HEK293T (cell line): ENCODE data around the gene GRK7.

Experiments used
- CTCF ChIA-PET: fragments of 350-600 bp; formaldehyde crosslinking; extraction: SDS; loops from one replicate; lab custom pipeline; 2021; ENCODE audit warnings: antibody characterized with exemption, inconsistent platforms; lab: Yijun Ruan, JAX
- POLR2A ChIA-PET: fragments of 350-600 bp; formaldehyde crosslinking; extraction: SDS; loops from one replicate; lab custom pipeline; 2020; ENCODE audit warnings: antibody characterized with exemption, inconsistent platforms; lab: Yijun Ruan, JAX
- DNase-seq: peaks from one replicate; pipeline ENCODE4 v3.0.0; 2012; ENCODE audit warnings: mixed read lengths; ENCODE audit errors: extremely low spot score
- ARNT ChIP-seq: fragments of 450-650 bp; IDR thresholded peaks from 2 replicates; pipeline ENCODE4 v1.6.1; 2017; ENCODE audit warnings: mild to moderate bottlenecking
- BHLHE40 ChIP-seq: fragments of 450-650 bp; IDR thresholded peaks from 2 replicates; pipeline ENCODE4 v1.6.1; 2016; ENCODE audit warnings: mild to moderate bottlenecking, moderate library complexity, borderline replicate concordance
- CTBP1 ChIP-seq: fragments of 450-650 bp; IDR thresholded peaks from 2 replicates; pipeline ENCODE4 v1.6.1; 2016; ENCODE audit warnings: borderline replicate concordance
- ELF4 ChIP-seq: fragments of 450-650 bp; IDR thresholded peaks from 2 replicates; pipeline ENCODE4 v1.6.1; 2017; ENCODE audit warnings: antibody characterized with exemption
- FOXA1 ChIP-seq: fragments of 450-650 bp; IDR thresholded peaks from 2 replicates; pipeline ENCODE4 v1.6.1; 2016; ENCODE audit warnings: mild to moderate bottlenecking
- FOXK2 ChIP-seq: fragments of 450-650 bp; IDR thresholded peaks from 2 replicates; pipeline ENCODE4 v1.6.1; 2016; ENCODE audit warnings: mild to moderate bottlenecking
- FOXM1 ChIP-seq: fragments of 450-650 bp; IDR thresholded peaks from 2 replicates; pipeline ENCODE4 v1.6.1; 2017; ENCODE audit warnings: mild to moderate bottlenecking, borderline replicate concordance
- HDGF ChIP-seq: fragments of 450-650 bp; IDR thresholded peaks from 2 replicates; pipeline ENCODE4 v1.6.1; 2017; ENCODE audit warnings: antibody characterized with exemption, borderline replicate concordance
- L3MBTL2 ChIP-seq: fragments of 450-650 bp; conservative IDR thresholded peaks from 2 replicates; pipeline ENCODE4 v1.6.1; 2016; ENCODE audit warnings: mild to moderate bottlenecking
- LEF1 ChIP-seq: fragments of 450-650 bp; IDR thresholded peaks from 2 replicates; pipeline ENCODE4 v1.6.1; 2017; ENCODE audit warnings: mild to moderate bottlenecking, borderline replicate concordance
- NFRKB ChIP-seq: fragments of 450-650 bp; IDR thresholded peaks from 2 replicates; pipeline ENCODE4 v1.6.1; 2016; ENCODE audit warnings: mild to moderate bottlenecking, moderate library complexity
- SP1 ChIP-seq: fragments of 450-650 bp; IDR thresholded peaks from 2 replicates; pipeline ENCODE4 v1.6.1; 2017
- SUZ12 ChIP-seq: fragments of 450-650 bp; IDR thresholded peaks from 2 replicates; pipeline ENCODE4 v1.6.1; 2016; ENCODE audit warnings: mild to moderate bottlenecking
- TARDBP ChIP-seq: fragments of 450-650 bp; IDR thresholded peaks from 2 replicates; pipeline ENCODE4 v1.6.1; 2016
- ZNF384 ChIP-seq: fragments of 450-650 bp; IDR thresholded peaks from 2 replicates; pipeline ENCODE4 v1.6.1; 2016
- TF ChIP-seq, protein P1 (sequence below): fragments of 450-650 bp; IDR thresholded peaks from 2 replicates; pipeline ENCODE4 v1.6.1; 2016

Gene GRK7, protein sequence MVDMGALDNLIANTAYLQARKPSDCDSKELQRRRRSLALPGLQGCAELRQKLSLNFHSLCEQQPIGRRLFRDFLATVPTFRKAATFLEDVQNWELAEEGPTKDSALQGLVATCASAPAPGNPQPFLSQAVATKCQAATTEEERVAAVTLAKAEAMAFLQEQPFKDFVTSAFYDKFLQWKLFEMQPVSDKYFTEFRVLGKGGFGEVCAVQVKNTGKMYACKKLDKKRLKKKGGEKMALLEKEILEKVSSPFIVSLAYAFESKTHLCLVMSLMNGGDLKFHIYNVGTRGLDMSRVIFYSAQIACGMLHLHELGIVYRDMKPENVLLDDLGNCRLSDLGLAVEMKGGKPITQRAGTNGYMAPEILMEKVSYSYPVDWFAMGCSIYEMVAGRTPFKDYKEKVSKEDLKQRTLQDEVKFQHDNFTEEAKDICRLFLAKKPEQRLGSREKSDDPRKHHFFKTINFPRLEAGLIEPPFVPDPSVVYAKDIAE (N-terminal part only)

DNA sequence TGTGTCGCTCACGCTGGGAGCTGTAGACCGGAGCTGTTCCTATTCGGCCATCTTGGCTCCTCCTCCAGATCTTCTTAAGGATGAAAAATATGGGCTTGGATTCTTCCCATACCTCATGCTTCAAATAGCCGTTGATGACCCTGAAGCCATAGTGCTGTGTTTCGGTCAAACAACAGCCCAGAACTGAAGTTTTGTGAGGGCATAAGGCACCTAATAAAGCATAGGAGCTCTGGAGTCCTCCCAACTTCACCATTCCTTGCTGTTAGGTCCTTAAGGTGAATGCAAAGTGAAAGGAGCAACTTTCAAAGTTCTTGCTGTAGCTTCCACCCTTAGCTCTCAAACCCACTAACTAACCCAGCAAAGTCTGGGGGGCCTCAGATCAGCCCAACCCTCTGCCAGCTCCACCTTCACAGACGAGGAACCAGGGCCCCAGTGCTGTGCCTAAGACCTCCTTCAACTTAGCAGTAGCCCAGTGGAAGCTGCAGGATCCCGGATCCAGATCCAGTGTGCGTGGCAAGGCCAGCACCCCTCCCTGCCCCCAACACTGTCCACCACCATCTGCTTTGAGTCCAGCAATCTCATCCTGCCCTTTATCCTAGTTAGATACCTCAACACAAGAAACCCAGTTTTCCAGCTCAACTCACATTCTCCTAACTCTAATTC lies at the start of gene GRK7:
Gene GRK7 (plus strand): TSS at position 321 of the 663 bp plus-strand sequence. CDS start 14,877 bp downstream, outside the sequence.
- TF ChIP-seq ARNT, result no peak
- TF ChIP-seq FOXM1, result no peak
- no peak for TF ChIP-seq LEF1
- TF ChIP-seq L3MBTL2, result no peak
- TF ChIP-seq, protein P1, sequence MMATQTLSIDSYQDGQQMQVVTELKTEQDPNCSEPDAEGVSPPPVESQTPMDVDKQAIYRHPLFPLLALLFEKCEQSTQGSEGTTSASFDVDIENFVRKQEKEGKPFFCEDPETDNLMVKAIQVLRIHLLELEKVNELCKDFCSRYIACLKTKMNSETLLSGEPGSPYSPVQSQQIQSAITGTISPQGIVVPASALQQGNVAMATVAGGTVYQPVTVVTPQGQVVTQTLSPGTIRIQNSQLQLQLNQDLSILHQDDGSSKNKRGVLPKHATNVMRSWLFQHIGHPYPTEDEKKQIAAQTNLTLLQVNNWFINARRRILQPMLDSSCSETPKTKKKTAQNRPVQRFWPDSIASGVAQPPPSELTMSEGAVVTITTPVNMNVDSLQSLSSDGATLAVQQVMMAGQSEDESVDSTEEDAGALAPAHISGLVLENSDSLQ, result no peak
- CTCF ChIA-PET, result no interaction called here
- POLR2A ChIA-PET, result no interaction called here
- DNase-seq, result no peak

DNA sequence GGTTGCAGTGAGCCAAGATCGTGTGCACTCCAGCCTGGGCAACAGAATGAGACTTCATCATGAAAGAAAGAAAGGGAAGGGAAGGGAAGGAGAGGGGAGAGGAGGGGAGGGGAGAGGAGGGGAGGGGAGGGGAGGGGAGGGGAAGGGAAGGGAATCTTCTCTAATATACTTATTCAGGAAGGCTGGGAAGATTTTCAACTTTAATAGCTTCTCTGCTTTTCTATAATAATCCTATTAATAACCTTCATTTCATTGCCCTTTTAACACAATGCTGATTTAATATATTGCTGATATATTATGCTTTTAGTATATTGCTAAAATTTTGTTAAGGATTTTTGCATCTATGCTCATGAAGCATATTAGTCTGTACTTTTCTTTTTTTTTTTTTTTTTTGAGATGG lies 48.5 kb upstream of the GRK7 start:
- TF ChIP-seq L3MBTL2 (no peak), TARDBP (no peak), FOXM1 (no peak), HDGF (no peak), ZNF384 (no peak), SP1 (no peak), SUZ12 (no peak), NFRKB (no peak), FOXK2 (no peak), LEF1 (no peak), BHLHE40 (no peak), CTBP1 (no peak)
- TF ChIP-seq, protein P1, result no peak
- DNase-seq, result no peak
- ChIA-PET POLR2A (no interaction called here), CTCF (no interaction called here)

DNA sequence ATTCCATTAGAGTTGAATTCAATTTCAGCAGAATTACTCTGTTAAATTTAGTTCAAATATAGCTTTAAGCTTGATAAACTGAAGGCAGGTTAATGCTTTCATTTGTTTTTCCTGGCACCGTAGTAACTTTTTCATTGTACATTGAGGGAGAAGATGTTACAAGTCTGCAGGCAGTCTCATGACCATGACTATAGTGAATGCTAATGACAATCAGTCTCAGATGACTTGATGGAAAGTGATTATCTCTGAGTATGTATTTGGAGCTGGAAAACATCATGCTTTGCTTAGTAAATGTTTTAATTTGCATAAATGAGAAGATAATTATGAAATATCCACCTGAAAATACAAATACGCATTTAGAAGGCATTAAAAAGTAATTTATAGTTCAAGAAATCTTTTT lies 41.1 kb upstream of the GRK7 start:
- ChIA-PET CTCF (no interaction called here), POLR2A (no interaction called here)
- no peak for TF ChIP-seq BHLHE40
- no peak for TF ChIP-seq FOXM1
- TF ChIP-seq CTBP1, result no peak
- no peak for TF ChIP-seq FOXA1
- no peak for TF ChIP-seq ZNF384
- TF ChIP-seq LEF1, result no peak
- no peak for TF ChIP-seq SP1
- no peak for TF ChIP-seq L3MBTL2
- no peak for TF ChIP-seq NFRKB
- TF ChIP-seq ELF4, result no peak
- no peak for TF ChIP-seq FOXK2
- no peak for DNase-seq

DNA sequence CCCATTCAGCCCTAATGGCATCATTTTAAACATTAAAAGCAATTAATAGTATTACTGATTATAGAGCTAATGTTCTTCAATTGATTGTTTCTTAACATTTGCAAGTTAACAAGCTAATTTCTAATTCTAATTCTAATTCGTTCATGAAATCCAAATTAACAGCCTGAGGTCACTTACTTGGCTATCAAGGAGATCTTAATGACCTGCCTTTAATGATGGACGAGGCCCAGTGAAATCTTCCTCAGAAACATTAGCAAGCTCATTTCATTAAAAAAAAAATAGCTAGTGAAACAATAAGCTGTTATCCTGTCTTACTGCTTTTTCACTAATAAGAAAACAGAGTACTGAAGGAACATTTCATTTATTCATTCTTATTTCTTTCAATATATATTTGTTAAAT lies 40.6 kb upstream of the GRK7 start:
- TF ChIP-seq HDGF (no peak), FOXK2 (no peak), BHLHE40 (no peak), LEF1 (no peak), CTBP1 (no peak), ELF4 (no peak), SP1 (no peak), ARNT (no peak), NFRKB (no peak)
- TF ChIP-seq, protein P1, result no peak
- ChIA-PET POLR2A (interaction anchor here (0.5 kb wide), 1 partner anchor 155 kb away, joined by 3 read pairs; no protein-coding TSS in a partner anchor), CTCF (interaction anchor here (1.0 kb wide), 1 partner anchor 16 kb away, joined by 5 read pairs; the partner anchor contains the start of gene RNF7)
- DNase-seq, result no peak

DNA sequence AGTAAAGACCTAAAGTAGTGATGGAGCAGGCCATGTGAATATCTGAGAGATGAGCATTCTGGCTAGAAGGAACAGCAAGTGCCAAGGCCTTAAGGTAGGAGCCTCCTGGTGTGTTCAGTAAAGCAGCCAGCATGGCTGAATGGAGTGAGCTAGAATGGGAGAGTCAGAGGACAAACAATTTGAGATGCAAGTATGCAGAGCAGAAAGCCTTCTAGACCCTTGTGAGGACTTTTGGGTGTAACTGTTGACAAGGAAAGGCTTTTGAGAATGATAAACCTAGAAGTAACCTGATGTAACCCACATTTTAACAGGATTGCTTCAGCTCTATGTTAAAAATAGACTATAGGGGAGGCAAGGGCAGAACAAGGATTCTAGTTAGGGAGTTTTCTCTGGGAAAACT lies 40.0 kb upstream of the GRK7 start:
- TF ChIP-seq L3MBTL2, result no peak
- no peak for TF ChIP-seq SUZ12
- no peak for TF ChIP-seq FOXM1
- no peak for TF ChIP-seq HDGF
- TF ChIP-seq CTBP1, result no peak
- ChIA-PET POLR2A (interaction anchor here (0.5 kb wide), 1 partner anchor 155 kb away, joined by 3 read pairs; no protein-coding TSS in a partner anchor), CTCF (interaction anchor here (0.6 to 1.0 kb wide), 3 partner anchors 10 to 27 kb away, joined by 3 to 5 read pairs (median 3); partner anchors contain the start of gene RNF7)
- no peak for DNase-seq

DNA sequence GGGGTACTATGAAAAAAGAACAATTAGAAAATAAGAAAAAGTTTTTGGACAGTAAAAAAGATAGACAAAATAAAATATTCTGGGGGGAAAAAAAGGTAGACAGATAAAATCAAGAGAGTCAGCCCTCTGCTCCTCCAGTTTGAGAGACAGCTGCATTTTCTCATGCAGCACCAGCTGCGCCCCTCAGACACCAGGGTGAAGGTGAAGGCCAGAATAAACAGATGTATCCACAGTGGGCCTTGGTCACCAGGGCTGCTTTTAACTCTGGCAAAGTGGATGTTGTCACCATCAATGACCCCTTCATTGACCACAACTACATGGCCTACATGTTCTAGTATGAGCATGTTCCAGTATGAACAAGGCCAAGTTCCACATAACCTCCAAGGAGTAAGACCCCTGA lies 39.0 kb upstream of the GRK7 start:
- no peak for DNase-seq
- TF ChIP-seq FOXK2, result no peak
- TF ChIP-seq, protein P1, result no peak
- no peak for TF ChIP-seq FOXM1
- TF ChIP-seq FOXA1, result no peak
- TF ChIP-seq HDGF, result no peak
- no peak for TF ChIP-seq L3MBTL2
- TF ChIP-seq SUZ12, result no peak
- TF ChIP-seq NFRKB, result no peak
- POLR2A ChIA-PET, result no interaction called here
- CTCF ChIA-PET, result no interaction called here
